Hindlimb muscle (tissue), 1 donor: Measurements from ENCODE around the gene ZNF320. TPM values are rescaled to one million over a fixed set of nuclear protein-coding genes. Genes with fewer than 3 reads are reported as not detected.
"Not testable (repeated sequence)": the region's sequence is repeated elsewhere in the genome, so short reads cannot be mapped to it uniquely, and the experiment has no call there.

Source experiments
- DNase-seq: peaks from one replicate; pipeline ENCODE4 v3.0.0-alpha.2; 2013
- polyA plus RNA-seq: library from polyadenylated mRNA; unstranded; fragments of 120-200 nt; gene quantifications from one replicate; pipeline ENCODE4 v1.2.1, GENCODE V29; 2013; ENCODE audit not compliant: insufficient read length

ZNF320 gene
- polyA plus RNA-seq, 1 donor, result 20.3 TPM

DNA sequence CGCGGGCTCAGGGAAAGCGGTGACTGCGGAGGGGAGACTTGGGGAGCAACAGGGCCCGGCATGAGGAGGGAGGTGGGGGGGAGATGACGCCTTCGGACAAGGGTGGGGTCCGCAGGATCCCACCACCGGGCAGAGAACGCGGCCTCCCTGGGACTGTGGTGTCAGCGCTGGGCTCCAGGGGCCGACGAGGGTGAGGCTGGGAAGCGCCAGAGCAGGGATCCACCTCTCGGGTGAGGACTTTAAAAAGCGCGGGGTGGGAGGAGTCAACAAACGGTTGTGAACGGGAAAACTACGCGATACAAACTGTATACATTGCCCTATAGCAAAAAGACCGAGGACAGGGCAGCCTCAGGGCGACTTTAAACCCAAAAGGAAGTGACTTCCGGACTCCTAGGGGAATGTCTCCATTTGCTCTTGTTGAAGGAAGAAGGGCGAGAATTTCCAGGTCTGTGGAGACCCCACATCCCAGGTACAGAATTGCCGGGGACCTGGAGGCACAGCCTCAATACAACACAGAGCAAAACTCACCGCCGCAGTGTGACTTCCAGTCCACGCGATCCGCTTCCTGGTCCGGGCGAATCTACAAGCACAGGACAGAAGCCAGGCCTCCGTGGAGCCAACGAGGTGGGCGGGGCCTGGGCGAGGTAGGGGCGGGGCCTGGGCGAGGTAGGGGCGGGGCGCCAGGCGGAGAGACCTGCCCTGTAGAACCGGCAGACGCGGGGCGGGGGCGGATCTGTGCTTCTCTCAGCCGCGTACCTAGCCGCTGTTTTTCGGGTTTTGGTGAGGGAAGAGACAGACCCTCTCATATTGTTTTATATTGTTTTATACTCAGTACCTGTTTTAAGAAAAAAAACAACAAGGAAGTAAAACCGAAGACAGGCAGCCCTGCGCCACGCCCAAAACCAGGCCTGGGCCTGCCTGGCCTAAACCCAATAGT, 25.7 kb upstream of the ZNF320 start, which contains the start of gene ZNF888:
TSS of gene ZNF888 (minus strand) at position 588 of the 937 bp plus-strand sequence. CDS start 5,555 bp downstream, outside the sequence.
- DNase-seq, result peak; percentile 68

DNA sequence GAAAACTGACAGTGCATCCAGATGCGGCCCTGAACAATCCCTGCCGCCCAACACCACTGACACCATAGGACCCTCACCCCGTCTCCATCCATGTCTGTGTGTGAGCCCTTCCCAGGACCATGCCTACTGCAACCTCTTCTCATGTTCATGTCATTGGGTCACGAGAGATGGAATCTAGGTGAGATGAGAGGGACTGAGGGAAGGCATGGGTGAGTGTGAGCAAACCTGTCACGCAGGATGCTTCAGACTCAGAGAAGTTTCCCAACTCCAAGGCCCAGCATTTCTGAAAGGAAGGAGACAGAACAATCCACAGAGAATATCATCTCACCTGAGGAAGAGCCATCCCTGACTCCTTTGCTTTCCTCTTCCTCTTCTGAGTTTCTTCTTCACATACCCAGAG, 20.1 kb upstream of the ZNF320 start:
- DNase-seq, result no peak

DNA sequence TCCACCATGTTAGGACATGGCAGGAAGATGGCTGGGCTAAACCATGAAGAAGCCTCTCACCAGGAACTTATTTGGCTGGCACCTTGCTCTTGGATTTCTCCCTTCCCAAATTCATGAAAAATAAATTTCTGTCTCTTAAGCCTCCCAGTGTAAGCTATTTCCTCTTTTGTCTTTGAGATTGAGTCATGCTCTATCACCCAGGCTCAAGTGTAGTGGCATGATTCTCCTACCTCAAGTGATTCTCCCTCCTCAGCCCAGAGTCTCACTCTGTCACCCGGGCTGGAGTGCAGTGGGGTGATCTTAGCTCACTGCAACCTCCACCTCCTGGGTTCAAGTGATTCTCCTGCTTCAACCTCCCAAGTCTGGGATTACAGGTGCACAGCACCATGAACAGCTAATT, 13.2 kb upstream of the ZNF320 start:
- no peak for DNase-seq

DNA sequence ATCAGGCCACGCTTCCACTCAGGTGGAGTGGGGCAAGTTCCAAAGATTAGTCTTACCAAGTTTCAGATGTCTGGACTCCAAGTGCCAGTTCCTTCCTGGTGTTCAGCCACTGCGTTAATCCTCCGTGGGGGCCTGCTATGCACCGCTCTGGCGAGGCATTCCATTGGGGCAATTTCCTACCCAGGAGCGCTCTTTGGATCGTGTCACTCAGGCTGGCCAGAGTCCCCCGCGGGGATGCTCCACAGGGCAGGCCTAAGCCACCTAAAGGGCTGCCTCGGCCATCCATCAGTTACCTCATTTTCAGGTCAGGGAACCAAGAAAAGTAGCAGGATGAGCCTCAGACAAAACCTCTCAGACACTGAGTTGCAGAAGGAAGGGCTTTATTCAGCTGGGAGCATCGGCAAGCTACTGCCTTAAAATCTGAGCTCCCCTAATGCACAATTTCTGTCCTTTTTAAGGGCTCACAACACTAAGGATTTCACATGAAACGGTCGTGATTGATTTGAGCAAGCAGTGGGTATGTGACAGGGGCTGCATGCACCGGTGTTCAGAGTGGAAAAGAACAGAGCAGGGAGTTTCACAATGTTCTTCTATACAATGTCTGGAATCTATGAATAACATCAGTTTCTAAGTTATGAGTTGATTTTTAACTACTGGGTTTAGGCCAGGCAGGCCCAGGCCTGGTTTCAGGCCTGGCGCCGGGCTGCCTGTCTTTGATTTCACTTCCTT, 6.8 kb upstream of the ZNF320 start:
- not testable (repeated sequence) for DNase-seq

DNA sequence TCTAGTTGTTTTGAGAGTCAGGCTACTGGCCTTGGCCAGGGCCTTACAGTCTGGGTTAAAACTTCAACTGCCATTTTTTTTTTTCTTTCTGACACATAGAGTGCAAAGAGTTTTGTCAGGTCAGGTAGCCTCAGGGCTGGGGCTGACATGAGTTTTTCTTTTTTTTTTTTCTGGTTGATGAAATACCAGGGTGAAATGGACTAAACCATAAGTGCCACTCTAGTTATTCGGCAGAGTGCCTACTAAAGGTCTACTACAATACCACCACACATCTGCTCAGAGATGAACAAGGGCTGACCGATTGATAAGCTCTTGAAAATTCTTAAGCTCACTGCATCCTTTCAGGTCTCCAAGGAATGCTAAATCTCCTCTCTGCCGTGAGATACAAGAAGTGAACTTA, 4.4 kb upstream of the ZNF320 start:
- no peak for DNase-seq

DNA sequence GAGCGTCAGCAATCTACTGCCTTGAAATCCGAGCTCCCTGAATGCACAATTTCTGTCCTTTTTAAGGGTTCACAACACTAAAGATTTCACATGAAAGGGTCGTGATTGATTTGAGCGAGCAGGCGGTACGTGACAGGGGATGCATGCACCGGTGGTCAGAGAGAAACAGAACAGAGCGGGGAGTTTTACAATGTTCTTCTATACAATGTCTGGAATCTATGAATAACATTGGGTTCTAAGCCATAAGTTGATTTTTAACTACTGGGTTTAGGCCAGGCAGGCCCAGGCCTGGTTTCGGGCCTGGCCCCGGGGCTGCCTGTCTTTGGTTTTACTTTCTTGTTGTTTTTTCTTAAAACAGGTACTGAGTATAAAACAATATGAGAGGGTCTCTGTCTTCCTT, 1.2 kb upstream of the ZNF320 start:
- not testable (repeated sequence) for DNase-seq

DNA sequence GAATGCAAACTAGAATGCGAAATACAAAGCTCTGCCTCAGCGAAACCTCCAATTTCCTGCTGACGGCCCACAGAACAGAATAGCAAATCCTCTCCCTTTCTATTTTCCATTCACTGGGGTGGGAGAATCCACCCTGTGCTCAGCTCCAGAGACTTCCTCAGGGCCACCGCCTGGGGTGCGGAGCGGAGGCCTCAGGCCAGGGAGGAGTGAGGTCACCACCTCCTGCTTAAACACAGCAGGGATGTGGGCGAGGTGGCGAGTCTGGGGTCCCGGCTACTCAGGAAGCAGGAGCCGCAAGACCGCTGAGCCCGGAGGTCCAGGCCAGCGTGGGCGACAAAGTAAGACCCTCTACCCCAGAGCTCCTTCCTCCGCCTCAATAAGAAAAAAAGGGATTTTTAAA, 666 bp upstream of the ZNF320 start:
- DNase-seq, result no peak

DNA sequence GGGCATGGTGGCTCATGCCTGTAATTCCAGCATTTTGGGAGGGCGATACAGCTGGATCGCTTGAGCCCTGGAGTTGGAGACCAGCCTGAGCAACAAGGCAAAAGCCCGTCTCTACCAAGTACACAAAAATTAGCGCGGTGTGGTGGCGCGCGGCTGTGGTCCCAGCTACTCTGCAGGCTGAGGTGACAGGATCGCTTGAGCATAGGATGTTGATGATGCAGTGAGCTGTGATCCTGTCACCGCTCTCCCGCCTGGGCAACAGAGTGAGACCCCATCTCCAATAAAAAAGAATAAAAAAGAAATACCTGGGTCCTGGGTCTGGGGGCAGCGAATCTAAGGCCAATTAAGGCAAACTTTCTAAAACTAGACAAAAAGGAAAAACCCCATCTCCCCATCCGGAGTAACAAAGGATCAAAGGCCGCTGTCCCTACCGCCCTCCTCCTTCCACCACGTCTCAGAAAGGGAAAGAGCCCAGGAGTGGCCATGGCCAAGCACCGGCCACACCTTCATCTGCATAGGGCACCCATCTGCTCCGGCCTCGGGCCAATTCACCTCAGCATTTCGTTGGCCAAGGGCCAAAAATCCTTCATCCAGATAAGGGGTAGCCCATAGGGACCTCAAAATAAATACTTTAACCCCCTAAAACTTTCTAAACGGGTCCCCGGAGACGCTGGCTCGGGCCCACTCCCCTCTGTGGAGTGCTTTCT, 851 bp downstream of the ZNF320 start:
- DNase-seq, result no peak

DNA sequence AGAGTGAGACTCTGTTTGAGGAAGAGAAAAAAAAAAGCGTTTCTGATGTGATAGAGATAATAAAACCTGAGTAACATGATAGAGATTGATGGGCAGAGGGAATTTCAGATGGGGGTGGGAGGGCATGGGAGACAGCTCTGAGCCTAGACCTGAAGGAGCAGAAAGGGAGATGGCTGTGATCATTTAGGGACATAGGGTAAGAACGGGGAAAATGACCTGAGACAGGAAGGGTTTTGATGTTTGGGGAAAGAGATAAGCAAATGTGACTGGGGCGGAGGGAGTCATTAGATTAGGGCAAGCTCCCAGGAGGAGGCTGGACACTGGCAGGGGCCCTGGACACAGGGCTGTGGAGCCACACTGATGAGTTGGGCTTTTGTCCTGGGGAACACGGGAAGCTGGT, 6.1 kb downstream of the ZNF320 start:
- no peak for DNase-seq

DNA sequence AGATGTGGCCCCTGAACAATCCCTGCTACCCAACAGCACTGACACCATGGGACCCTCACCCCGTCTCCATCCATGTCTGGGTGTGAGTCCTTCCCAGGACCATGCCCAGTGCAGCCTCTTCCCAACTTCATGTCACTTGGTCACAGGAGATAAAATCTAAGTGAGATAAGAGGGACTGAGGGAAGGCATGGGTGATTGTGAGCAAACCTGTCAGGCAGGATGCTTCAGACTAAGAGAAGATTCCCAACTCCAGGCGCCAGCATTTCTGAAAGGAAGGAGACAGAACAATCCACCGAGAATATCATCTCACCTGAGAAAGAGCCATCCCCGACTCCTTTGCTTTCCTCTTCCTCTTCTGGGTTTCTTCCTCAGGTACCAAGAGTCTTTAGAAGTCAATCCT, 7.5 kb downstream of the ZNF320 start:
- no peak for DNase-seq

DNA sequence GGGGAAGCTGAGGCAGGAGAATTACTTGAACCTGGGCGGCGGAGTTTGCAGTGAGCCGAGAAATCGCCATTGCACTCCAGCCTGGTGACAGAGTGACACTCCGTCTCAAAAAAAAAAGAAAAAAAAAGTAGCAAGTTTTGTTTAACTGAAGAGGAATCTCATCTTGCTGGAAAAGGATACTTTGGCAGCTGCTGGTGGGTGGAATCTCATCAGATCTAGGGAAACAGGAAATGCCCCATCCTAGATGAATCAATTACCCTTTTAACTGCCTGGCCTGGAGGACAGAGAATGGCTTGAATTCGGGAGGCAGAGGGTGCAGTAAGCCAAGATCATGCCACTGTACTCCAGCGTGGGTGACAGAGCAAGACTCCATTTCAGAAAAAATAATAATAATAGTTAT, 8.4 kb downstream of the ZNF320 start:
- no peak for DNase-seq

DNA sequence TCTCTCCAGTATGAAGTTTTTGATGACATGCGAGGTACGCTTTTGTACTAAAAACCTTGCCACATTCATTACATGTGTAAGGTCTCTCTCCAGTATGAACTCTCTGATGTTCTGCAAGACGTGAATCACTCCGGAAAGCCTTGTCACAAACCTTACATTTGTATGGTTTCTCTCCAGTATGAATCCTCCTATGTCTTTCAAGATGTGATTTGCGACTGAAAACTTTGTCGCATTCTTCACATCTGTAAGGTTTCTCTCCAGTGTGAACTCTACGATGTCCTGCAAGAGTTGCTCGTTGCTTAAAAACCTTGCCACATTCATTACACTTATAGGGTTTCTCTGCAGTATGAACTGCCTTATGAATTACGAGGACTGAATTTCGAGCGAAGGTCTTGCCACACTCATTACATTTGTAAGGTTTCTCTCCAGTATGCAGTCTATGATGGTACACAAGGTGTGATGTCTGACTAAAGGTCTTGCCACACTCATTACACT, 16.5 kb downstream of the ZNF320 start:
- no peak for DNase-seq

DNA sequence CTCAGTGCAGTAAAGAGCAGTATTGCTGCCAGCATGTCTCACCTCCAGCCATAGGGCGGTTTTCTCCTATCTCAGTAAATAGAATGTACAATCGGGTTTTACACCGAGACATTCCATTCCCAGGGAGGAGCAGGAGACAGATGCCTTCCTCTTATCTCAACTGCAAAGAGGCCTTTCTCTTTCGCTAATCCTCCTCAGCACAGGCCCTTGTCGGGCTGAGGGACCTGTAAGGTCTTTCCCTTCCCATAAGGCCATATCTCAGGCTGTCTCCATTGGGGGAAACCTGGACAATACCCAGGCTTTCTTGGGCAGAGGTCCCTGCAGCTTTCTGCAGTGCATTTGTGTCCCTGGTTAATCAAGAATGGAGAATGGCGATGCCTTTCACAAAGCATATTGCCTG, 24.4 kb downstream of the ZNF320 start:
- DNase-seq, result not testable (repeated sequence)

DNA sequence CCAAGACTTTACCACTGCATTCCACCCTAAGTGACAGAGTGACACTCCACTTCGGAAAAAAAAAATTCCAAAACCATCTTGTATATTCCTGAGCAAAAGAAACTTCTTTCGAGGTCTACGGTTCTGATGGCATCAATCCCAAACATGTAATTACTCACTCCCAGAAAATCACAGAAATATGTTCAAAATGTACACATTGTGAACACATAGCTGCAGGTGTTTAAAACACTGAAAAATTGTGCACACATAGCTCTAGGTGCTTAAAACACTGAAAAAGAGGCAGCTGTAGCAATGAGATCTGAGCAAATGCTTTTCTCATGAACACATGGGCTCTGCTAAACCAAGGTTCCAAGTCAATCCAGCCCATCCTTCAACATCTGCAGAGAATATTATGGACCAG, 26.0 kb downstream of the ZNF320 start:
- no peak for DNase-seq

DNA sequence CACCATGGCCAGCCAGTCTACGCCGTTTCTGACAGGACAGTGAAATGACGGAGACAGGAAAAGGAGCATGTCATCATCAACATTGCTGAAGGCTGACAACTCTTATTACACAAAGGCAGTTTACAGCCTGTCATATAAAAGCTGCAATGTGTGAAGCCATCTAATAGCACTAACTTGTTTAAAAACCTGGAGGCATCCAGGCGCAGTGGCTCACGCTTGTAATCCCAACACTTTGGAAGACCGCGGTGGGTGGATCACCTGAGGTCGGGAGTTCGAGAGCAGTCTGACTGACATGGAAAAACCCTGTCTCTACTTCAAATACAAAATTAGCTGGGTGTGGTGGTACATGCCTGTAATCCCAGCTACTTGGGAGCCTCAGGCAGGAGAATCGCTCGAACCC, 29.4 kb downstream of the ZNF320 start:
- DNase-seq, result not testable (repeated sequence)

DNA sequence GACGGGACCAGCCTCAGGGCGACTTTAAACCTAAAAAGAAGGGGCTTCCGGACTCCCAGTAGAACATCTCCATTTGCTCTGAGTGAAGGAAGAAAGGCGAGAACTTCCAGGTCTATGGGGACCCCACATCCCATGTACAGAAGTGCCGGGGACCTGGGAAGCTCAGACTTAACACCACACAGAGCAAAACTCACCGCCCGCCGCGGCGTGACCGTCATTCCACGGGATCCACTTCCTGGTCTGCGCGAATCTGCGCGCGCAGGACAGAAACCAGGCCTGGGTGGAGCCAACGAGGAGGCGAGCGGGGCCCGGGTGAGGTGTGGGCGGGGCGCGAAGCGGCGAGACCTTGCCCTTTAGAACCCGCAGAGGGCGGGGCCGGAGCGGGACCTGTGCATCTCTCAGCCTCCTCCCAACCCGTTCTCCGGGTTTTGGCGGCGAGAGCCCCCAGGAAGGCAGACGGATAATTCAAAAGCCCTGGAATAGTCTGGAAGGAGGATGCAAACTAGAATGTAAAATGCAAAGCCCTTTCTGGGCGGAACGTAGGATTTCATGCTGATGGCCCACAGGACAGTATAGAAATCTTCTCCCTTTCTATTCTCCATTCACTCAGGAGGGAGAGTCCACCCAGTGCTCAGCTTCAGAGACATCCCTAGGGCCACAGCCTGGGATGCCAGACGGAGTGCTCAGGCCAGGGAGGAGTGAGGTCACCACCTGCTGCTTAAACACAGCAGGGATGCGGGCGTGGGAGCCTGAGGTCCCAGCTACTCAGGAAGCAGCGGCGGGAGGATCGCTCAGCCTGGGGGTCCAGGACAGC, 39.9 kb downstream of the ZNF320 start, which contains the start of gene ZNF468:
TSS of gene ZNF468 (minus strand) at position 242 of the 814 bp plus-strand sequence. CDS start 3,347 bp downstream, outside the sequence.
- peak; percentile 59 for DNase-seq

DNA sequence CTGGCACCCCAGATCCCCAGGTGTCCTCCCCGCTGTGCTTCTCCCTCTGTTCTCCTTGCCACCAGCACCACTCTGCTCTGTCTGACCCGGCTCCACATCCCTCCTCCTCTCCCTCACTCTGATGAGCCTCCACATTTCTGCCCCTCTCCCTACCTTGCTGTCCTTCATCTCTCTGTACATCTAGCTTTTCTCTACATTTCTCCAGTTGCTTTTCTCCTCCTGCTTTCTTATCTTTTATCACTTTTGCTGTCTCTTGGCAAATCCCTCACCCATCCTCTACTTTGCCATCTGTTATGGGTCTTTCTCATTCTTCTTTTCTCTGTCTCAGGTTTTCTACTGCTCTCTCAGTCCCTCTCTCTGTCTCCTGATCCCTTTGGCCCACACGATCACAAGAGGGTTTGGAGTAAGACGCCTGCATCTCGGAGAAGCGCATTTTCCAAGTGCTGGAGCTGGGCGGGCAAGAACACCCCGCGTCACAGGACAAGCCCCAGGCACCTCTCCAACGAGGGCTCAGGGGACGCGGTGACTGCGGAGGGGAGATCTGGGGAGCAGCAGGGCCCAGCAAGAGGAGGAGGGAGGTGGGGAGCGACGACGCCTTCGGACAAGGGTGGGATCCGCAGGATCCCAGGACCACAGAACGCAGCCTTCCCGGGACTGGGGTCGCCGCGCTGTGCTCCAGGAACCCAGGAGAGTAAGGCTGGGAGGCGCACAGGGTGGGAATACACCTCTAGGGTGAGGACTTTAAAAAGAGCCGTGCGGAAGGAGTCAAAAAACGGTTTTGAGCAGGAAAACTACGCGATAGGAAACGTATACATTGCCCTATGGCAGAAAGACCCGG, 40.7 kb downstream of the ZNF320 start:
- peak; percentile 1 for DNase-seq
